ENCODE results near the gene AP2M1.
A peak's percentile ranks its signal among the peaks of the same experiment; 100 is the strongest.

The AP2M1 gene

DNA sequence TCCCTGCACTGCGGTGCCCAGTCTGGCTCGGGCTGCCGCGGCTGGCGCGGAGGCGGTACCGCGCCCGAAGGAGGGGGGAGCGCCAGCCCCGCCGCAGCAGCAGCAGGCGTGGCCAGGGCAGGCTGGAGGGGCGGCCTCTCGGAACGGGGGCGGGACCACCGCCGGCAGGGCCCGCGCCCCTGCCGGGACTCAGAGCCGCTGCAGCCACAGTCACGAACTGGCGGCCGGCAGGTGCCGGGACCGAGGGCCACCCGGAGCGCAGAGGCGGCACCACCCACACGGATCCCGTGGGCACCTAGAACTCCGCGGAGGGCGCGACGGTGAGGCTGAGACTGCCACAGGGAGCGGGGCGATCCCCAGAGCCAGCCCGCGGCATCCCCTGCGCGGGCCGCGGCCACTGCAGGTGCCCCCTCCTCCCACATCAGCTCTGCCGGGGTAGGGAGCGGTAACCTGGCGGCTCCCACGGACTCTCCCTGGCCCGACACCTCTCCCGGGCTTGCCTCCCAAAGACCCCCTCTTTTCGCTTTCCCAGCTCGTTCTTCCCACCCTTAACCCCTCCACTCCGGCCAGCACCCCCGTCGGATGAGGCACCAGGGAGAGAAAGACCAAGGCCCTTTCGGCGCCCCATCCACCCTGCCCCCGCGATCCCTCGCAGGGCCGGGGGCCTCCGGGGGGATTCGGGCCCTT, 54.9 kb downstream of the AP2M1 start, which contains the start of gene VWA5B2:
VWA5B2 (plus strand) TSS at position 192 of the 687 bp plus-strand sequence. CDS start 944 bp downstream, outside the sequence.
- H3K27ac ChIP-seq, result peak within 1 kb of the TSS; percentile 77
- TF ChIP-seq, protein P1, sequence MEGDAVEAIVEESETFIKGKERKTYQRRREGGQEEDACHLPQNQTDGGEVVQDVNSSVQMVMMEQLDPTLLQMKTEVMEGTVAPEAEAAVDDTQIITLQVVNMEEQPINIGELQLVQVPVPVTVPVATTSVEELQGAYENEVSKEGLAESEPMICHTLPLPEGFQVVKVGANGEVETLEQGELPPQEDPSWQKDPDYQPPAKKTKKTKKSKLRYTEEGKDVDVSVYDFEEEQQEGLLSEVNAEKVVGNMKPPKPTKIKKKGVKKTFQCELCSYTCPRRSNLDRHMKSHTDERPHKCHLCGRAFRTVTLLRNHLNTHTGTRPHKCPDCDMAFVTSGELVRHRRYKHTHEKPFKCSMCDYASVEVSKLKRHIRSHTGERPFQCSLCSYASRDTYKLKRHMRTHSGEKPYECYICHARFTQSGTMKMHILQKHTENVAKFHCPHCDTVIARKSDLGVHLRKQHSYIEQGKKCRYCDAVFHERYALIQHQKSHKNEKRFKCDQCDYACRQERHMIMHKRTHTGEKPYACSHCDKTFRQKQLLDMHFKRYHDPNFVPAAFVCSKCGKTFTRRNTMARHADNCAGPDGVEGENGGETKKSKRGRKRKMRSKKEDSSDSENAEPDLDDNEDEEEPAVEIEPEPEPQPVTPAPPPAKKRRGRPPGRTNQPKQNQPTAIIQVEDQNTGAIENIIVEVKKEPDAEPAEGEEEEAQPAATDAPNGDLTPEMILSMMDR (conservative IDR thresholded peaks at IDR 0.05), result no peak; the same call in 1 of the 2 replicates

DNA sequence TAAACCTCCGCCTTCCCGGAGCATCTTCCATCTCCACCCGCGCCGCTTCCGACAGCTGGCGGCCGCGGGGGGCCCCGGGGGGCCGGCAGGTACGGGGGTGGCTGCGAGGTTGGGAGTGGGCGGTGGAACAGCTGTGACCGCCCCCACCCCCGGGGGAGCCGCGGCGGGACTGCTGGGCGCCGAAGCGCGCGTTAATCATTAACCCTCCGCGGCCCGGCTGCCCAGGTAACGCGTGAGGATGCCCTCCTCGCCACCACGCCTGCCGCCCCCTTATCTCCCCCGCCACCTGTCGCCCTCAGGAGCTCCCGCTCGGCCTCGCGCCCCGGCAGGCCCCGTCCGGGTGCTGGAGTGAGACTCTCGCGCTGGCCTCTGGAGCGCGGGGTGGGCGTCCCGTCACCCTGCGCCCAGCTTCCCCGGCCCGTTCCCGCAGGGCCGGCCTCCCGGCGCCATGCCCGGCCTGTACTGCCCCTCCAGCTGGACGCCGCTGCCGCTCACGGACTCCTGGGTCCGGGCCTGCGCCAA, 55.5 kb downstream of the AP2M1 start:
- TF ChIP-seq, protein P1 (conservative IDR thresholded peaks at IDR 0.05), result no peak
- H3K27ac ChIP-seq, result peak overlapping the region; percentile 77

DNA sequence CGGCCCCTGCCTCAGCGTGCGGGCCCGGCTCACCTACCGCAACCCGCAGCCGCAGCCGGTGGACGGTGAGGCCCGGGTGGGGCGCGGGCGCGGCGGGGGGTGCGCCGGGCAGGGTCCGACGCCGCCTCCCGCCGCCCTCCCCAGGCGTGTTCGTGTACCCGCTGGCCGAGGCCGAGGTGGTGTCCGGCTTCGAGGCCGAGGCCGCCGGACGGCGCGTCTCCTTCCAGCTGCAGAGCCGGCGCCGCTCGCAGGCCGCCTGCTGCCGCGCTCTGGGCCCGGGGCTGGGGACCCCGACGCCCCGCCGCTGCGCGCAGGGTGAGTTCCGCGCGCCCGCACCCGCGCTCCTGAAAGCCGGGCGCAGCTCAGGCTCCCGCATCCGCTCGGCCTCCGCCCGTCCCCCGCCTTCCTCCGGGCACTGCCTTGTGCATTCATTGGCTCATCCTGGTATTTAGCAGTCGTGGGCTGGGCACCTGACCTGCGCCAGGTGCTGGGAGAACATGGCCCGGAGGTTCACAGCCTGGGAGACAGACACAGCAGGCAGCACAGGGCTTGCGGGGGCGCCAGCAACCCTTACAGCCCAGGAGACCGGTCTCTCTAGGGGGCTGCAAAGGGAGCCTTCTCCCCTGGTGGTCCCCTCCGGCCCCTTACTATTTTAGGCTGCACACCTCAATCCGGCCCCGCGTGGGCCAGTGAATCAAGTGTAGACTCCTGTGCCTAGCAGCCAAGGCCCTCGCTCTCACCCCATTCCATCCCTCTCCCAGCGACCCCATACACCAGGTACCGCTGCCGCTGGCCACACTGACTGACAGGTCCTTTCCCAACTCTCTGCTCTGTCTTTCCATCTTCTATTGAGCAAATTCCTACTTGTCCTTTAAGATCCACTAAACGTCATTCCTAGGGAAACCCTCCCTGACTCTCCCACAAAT, 56.2 kb downstream of the AP2M1 start:
- peak overlapping the region; percentile 77 for H3K27ac ChIP-seq
- TF ChIP-seq, protein P1 (conservative IDR thresholded peaks at IDR 0.05), result no peak

DNA sequence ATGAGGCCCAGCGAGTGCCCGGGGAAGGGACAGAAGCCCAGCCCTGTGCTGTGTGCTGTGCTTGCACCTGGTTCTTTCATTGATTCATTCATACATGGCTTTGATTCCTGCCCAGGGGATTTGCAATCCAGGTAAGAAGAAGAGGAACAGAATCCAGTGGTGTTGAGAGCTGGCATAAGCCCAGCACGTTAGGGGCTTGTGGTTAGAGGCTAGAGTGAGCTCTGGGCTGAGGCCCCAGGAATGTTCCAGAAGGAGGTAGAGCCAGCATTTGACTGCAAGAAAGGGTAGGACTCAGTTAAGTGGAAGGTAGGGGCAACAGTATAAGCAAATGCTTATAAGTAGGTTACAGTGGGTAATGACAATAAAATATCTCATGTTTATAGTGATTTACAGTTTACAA, 57.0 kb downstream of the AP2M1 start:
- TF ChIP-seq, protein P1 (conservative IDR thresholded peaks at IDR 0.05), result no peak
- peak overlapping the region; percentile 77; the same call in 1 of the 2 replicates for H3K27ac ChIP-seq

DNA sequence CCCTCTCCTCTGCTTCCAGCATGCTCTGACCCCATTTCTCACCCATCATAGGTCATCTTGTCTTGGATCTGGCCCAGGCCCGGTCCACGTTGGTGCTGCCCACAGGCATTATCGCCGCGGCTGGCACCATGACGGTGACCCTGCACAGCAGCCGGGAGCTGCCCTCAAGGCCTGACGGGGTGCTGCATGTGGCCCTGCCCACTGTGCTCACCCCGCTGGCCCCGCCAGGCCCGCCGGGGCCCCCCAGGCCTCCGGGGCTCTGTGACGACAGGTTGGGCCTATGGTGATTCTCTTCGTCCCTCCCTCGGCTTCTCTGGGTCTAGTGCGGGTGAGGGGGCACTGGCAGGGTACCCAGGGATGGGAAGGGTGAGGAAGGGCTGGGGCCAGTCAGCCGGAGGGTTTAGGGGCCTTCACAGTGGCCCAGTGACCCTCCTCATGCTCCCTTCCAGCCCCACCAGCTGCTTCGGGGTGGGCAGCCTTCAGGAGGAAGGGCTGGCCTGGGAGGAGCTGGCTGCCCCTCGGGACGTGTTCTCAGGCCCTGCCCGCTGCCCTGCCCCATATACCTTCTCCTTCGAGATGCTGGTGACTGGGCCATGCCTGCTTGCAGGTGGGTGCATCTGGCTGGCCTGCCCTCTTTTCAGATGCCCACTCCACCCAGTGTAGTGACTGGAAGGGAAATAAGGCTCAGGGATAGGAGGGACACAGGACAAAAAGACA, 58.6 kb downstream of the AP2M1 start:
- TF ChIP-seq, protein P1 (conservative IDR thresholded peaks at IDR 0.05), result no peak
- no peak overlapping the region for H3K27ac ChIP-seq

Measured in VCaP (cell line).